Liver (tissue), 9 donors: ENCODE data around the gene GRIP1. TPM values are rescaled to one million over a fixed set of nuclear protein-coding genes. Genes with fewer than 3 reads are reported as not detected.

Experiments used
- DNase-seq: peaks from one replicate; pipeline ENCODE4 v3.0.0-alpha.2; 2017; ENCODE audit warnings: low spot score
- H3K27ac ChIP-seq, 2 donors: one replicate each; pipeline ENCODE4 v1.7.0; 2013; ENCODE audit warnings: inconsistent platforms in 2 of 2, low read length in 2 of 2, control low read depth in 1 of 2, low read depth in 1 of 2, mild to moderate bottlenecking in 1 of 2
- H3K27me3 ChIP-seq, 4 donors: one replicate each; pipeline versions ENCODE4 v1.6.1 to v1.7.0; 2013; ENCODE audit warnings: low read length in 3 of 4, inconsistent platforms in 1 of 4, mild to moderate bottlenecking in 1 of 4, moderate library complexity in 1 of 4; ENCODE audit not compliant: control insufficient read depth in 4 of 4, insufficient read depth in 4 of 4
- H3K36me3 ChIP-seq, 4 donors: one replicate each; pipeline versions ENCODE4 v1.6.1 to v1.7.0; 2013; ENCODE audit warnings: low read length in 3 of 4, mild to moderate bottlenecking in 3 of 4, low read depth in 1 of 4, moderate library complexity in 1 of 4; ENCODE audit not compliant: control insufficient read depth in 4 of 4, insufficient read depth in 3 of 4
- H3K4me1 ChIP-seq, 4 donors: one replicate each; pipeline versions ENCODE4 v1.6.1 to v1.7.0; 2013; ENCODE audit warnings: low read length in 3 of 4, mild to moderate bottlenecking in 3 of 4, moderate library complexity in 1 of 4; ENCODE audit not compliant: control insufficient read depth in 4 of 4, insufficient read depth in 4 of 4
- H3K4me3 ChIP-seq, 3 donors: one replicate each; pipeline versions ENCODE4 v1.6.1 to v1.7.0; 2013; ENCODE audit warnings: low read length in 3 of 3, control low read depth in 1 of 3, low read depth in 1 of 3, mild to moderate bottlenecking in 1 of 3
- H3K9ac ChIP-seq, 2 donors: one replicate each; pipeline ENCODE4 v1.7.0; 2013; ENCODE audit warnings: low read length in 2 of 2, mild to moderate bottlenecking in 2 of 2, moderate library complexity in 2 of 2, control low read depth in 1 of 2, low read depth in 1 of 2
- H3K9me3 ChIP-seq, 4 donors: one replicate each; pipeline versions ENCODE4 v1.6.1 to v1.7.0; 2013; ENCODE audit warnings: low read length in 3 of 4; ENCODE audit not compliant: control insufficient read depth in 4 of 4
- CTCF ChIP-seq: fragments of 150-350 bp; IDR thresholded peaks from 2 replicates; pipeline ENCODE4 v1.5.1; 2017; ENCODE audit warnings: improper control_type of control experiment, low read depth, low read length; ENCODE audit not compliant: missing input control
- EGR1 ChIP-seq, 2 donors: IDR thresholded peaks; 2 replicates each; pipeline ENCODE4 v1.6.1; 2016 to 2018; ENCODE audit warnings: antibody characterized with exemption in 2 of 2, low read depth in 2 of 2
- FOXA1 ChIP-seq: IDR thresholded peaks from 2 replicates; pipeline ENCODE4 v1.6.1; 2016; ENCODE audit warnings: antibody characterized with exemption
- FOXA2 ChIP-seq: IDR thresholded peaks from 2 replicates; pipeline ENCODE4 v1.6.1; 2016; ENCODE audit warnings: antibody characterized with exemption
- GABPA ChIP-seq, 2 donors: IDR thresholded peaks in 1 of 2; conservative IDR thresholded peaks in 1 of 2; 2 replicates each; pipeline ENCODE4 v1.6.1; 2016; ENCODE audit warnings: antibody characterized with exemption in 2 of 2, mild to moderate bottlenecking in 1 of 2, moderate library complexity in 1 of 2
- HNF4A ChIP-seq, 2 donors: conservative IDR thresholded peaks; 2 replicates each; pipeline ENCODE4 v1.6.1; 2016; ENCODE audit warnings: antibody characterized with exemption in 2 of 2, mild to moderate bottlenecking in 2 of 2
- HNF4G ChIP-seq: IDR thresholded peaks from 2 replicates; pipeline ENCODE4 v1.6.1; 2016; ENCODE audit warnings: antibody characterized with exemption
- JUND ChIP-seq, 2 donors: IDR thresholded peaks; 2 replicates each; pipeline ENCODE4 v1.6.1; 2016; ENCODE audit warnings: antibody characterized with exemption in 2 of 2
- MAX ChIP-seq: IDR thresholded peaks from 2 replicates; pipeline ENCODE4 v1.6.1; 2016; ENCODE audit warnings: antibody characterized with exemption
- NR2F2 ChIP-seq: IDR thresholded peaks from 2 replicates; pipeline ENCODE4 v1.6.1; 2016; ENCODE audit warnings: antibody characterized with exemption
- RAD21 ChIP-seq, 2 donors: IDR thresholded peaks; 2 replicates each; pipeline ENCODE4 v1.6.1; 2016; ENCODE audit warnings: antibody characterized with exemption in 2 of 2, mild to moderate bottlenecking in 2 of 2
- REST ChIP-seq: IDR thresholded peaks from 2 replicates; pipeline ENCODE4 v1.6.1; 2016; ENCODE audit warnings: antibody characterized with exemption, mild to moderate bottlenecking
- SP1 ChIP-seq: IDR thresholded peaks from 2 replicates; pipeline ENCODE4 v1.6.1; 2018; ENCODE audit warnings: antibody characterized with exemption, mild to moderate bottlenecking
- TAF1 ChIP-seq: conservative IDR thresholded peaks from 2 replicates; pipeline ENCODE4 v1.6.1; 2016; ENCODE audit warnings: antibody characterized with exemption, mild to moderate bottlenecking
- YY1 ChIP-seq: IDR thresholded peaks from 2 replicates; pipeline ENCODE4 v1.6.1; 2016; ENCODE audit warnings: antibody characterized with exemption, mild to moderate bottlenecking
- ZBTB33 ChIP-seq: IDR thresholded peaks from 2 replicates; pipeline ENCODE4 v1.6.1; 2016; ENCODE audit warnings: antibody characterized with exemption
- WGBS: extraction: QIAGEN DNeasy Blood & Tissue Kit; methylation state at CpG from one replicate; pipeline ENCODE4 v1.1.7; 2013; 5-methylcytosine and 5-hydroxymethylcytosine counted together
- polyA plus RNA-seq, 2 donors: library from polyadenylated mRNA; stranded (reverse) in 1 of 2; unstranded in 1 of 2; fragments of 200-250 nt in 1 of 2; fragments of >200 nt in 1 of 2; fragmentation: Nextera tagmentation in 1 of 2; extraction: Ambion mirVana in 1 of 2; gene quantifications; one replicate each; pipeline versions ENCODE4 v1.2.1 to v1.2.3, GENCODE V29; 2013 to 2015
- total RNA-seq, 2 donors: library from RNA; depleted of rRNA; stranded (reverse); fragments of >200 nt; gene quantifications; one replicate each; pipeline ENCODE4 v1.2.3, GENCODE V29; 2014
- donor health status: healthy.
- donor health status: healthy.
- donor health status: healthy.
- donor health status: healthy.
- donor health status: healthy.

Gene GRIP1
- total and polyA plus RNA-seq, 4 donors: 0.05 to 1.5 (median 0.24) TPM

- no peaks in the 10 kb centered on the region for H3K36me3 ChIP-seq
- H3K9me3 ChIP-seq: no peaks in the 10 kb centered on the region
- H3K27ac ChIP-seq: no peak overlapping the region
- no peak for TF ChIP-seq JUND (IDR thresholded peaks at IDR 0.05)
- TF ChIP-seq SP1: no peak
- TF ChIP-seq EGR1 (IDR thresholded peaks at IDR 0.05; ENCODE audit: low read depth in 2 of 2): no peak
- TF ChIP-seq YY1: no peak
- TF ChIP-seq REST: no peak
- no peak for TF ChIP-seq MAX
- TF ChIP-seq RAD21 (IDR thresholded peaks at IDR 0.05): no peak
- no peak for TF ChIP-seq HNF4A (conservative IDR thresholded peaks at IDR 0.05)
- no peak for TF ChIP-seq TAF1
- no peak for TF ChIP-seq CTCF
- TF ChIP-seq HNF4G: no peak
- no peak for TF ChIP-seq FOXA1
- no peak for TF ChIP-seq NR2F2
- TF ChIP-seq ZBTB33: no peak
- H3K27me3 ChIP-seq: no peaks in the 10 kb centered on the region
- H3K4me1 ChIP-seq: no peaks in the 10 kb centered on the region
- 81% methylated on average over 3 of the region's 3 CpGs for WGBS
- no peak overlapping the region for H3K4me3 ChIP-seq
- H3K9ac ChIP-seq: no peak overlapping the region
- no peak for DNase-seq
These were observed 313.0 kb downstream of the GRIP1 start for GRCh38 chr12:66365718-66366490.

- no peak overlapping the region for H3K4me3 ChIP-seq
- no peak for DNase-seq
- no peaks in the 10 kb centered on the region for H3K36me3 ChIP-seq
- H3K9me3 ChIP-seq: no peaks in the 10 kb centered on the region
- 89% methylated on average over 4 of the region's 4 CpGs for WGBS
- H3K27ac ChIP-seq: no peak overlapping the region
- no peak overlapping the region for H3K9ac ChIP-seq
- H3K27me3 ChIP-seq: no peaks in the 10 kb centered on the region
- H3K4me1 ChIP-seq: no peaks in the 10 kb centered on the region
- TF ChIP-seq HNF4A (conservative IDR thresholded peaks at IDR 0.05) (no peak), TAF1 (no peak), MAX (no peak), EGR1 (IDR thresholded peaks at IDR 0.05; ENCODE audit: low read depth in 2 of 2) (no peak), GABPA (IDR thresholded peaks at IDR 0.05 in 1 of 2, conservative IDR thresholded peaks at IDR 0.05 in 1 of 2) (no peak), CTCF (no peak), JUND (IDR thresholded peaks at IDR 0.05) (no peak), NR2F2 (no peak), REST (no peak), FOXA2 (no peak)
These were observed 317.2 kb downstream of the GRIP1 start for GRCh38 chr12:66361703-66362102.
